GM23338 (cell line): Measurements from ENCODE around the gene TBCC.

Experiments used
- EZH2 ChIP-seq: fragments of 200-600 bp; sonication (generic); IDR thresholded peaks from one replicate; pipeline ENCODE4 v1.8.0; 2017; ENCODE audit warnings: antibody characterized with exemption, mild to moderate bottlenecking, low read depth; ENCODE audit not compliant: unreplicated experiment
- EZH2phosphoT487 ChIP-seq: fragments of 200-600 bp; sonication (generic); IDR thresholded peaks from one replicate; pipeline ENCODE4 v1.8.1; 2018; ENCODE audit warnings: antibody characterized with exemption; ENCODE audit not compliant: unreplicated experiment
- POLR2AphosphoS5 ChIP-seq: IDR thresholded peaks from 2 replicates; pipeline ENCODE4 v1.6.1; 2016; ENCODE audit warnings: antibody characterized with exemption, low read depth
- TF ChIP-seq, protein P1 (sequence below), 2 experiments: fragments of 200-600 bp in 1 of 2; sonication (generic) in 1 of 2; conservative IDR thresholded peaks; 2 replicates each; pipeline versions ENCODE4 v1.5.1 to v1.6.1; 2016 to 2017; ENCODE audit warnings: antibody characterized with exemption in 2 of 2, low read depth in 2 of 2, mild to moderate bottlenecking in 2 of 2, moderate library complexity in 1 of 2
- TF ChIP-seq, protein P2 (sequence below): IDR thresholded peaks from one replicate; pipeline ENCODE4 v1.6.1; 2018; ENCODE audit warnings: antibody characterized with exemption; ENCODE audit not compliant: unreplicated experiment

GRCh38 chr6:42777126-42777822 is 31.4 kb upstream of the TBCC start:
- TF ChIP-seq, protein P1, sequence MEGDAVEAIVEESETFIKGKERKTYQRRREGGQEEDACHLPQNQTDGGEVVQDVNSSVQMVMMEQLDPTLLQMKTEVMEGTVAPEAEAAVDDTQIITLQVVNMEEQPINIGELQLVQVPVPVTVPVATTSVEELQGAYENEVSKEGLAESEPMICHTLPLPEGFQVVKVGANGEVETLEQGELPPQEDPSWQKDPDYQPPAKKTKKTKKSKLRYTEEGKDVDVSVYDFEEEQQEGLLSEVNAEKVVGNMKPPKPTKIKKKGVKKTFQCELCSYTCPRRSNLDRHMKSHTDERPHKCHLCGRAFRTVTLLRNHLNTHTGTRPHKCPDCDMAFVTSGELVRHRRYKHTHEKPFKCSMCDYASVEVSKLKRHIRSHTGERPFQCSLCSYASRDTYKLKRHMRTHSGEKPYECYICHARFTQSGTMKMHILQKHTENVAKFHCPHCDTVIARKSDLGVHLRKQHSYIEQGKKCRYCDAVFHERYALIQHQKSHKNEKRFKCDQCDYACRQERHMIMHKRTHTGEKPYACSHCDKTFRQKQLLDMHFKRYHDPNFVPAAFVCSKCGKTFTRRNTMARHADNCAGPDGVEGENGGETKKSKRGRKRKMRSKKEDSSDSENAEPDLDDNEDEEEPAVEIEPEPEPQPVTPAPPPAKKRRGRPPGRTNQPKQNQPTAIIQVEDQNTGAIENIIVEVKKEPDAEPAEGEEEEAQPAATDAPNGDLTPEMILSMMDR (conservative IDR thresholded peaks at IDR 0.05; ENCODE audit: low read depth in 2 of 2) = no peak
- TF ChIP-seq EZH2 = no peak
- TF ChIP-seq EZH2phosphoT487 = no peak
- TF ChIP-seq, protein P2, sequence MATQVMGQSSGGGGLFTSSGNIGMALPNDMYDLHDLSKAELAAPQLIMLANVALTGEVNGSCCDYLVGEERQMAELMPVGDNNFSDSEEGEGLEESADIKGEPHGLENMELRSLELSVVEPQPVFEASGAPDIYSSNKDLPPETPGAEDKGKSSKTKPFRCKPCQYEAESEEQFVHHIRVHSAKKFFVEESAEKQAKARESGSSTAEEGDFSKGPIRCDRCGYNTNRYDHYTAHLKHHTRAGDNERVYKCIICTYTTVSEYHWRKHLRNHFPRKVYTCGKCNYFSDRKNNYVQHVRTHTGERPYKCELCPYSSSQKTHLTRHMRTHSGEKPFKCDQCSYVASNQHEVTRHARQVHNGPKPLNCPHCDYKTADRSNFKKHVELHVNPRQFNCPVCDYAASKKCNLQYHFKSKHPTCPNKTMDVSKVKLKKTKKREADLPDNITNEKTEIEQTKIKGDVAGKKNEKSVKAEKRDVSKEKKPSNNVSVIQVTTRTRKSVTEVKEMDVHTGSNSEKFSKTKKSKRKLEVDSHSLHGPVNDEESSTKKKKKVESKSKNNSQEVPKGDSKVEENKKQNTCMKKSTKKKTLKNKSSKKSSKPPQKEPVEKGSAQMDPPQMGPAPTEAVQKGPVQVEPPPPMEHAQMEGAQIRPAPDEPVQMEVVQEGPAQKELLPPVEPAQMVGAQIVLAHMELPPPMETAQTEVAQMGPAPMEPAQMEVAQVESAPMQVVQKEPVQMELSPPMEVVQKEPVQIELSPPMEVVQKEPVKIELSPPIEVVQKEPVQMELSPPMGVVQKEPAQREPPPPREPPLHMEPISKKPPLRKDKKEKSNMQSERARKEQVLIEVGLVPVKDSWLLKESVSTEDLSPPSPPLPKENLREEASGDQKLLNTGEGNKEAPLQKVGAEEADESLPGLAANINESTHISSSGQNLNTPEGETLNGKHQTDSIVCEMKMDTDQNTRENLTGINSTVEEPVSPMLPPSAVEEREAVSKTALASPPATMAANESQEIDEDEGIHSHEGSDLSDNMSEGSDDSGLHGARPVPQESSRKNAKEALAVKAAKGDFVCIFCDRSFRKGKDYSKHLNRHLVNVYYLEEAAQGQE = no peak
- no peak for TF ChIP-seq POLR2AphosphoS5
